Activated CD4-positive, alpha-beta T cell treated with anti-CD3 and anti-CD28 coated beads, Interleukin-2, amount 50 U/mL, for 24 hours (primary cell): Measurements from ENCODE around the gene GNAQ.
"Not testable (repeated sequence)": the region's sequence is repeated elsewhere in the genome, so short reads cannot be mapped to it uniquely, and the experiment has no call there.

Source experiments
- DNase-seq, 2 donors: peaks; one replicate each; pipeline ENCODE4 v3.0.0-alpha.2; 2020; ENCODE audit warnings: low read depth in 1 of 2, low spot score in 1 of 2

The GNAQ gene

GRCh38 chr9:77879437-77879943, 152.1 kb downstream of the GNAQ start:
- no peak for DNase-seq

- not testable (repeated sequence) for DNase-seq
Observed at GRCh38 chr9:77878793-77879192, 152.8 kb downstream of the GNAQ start.

GRCh38 chr9:77877976-77878375, 153.6 kb downstream of the GNAQ start:
- no peak for DNase-seq

GRCh38 chr9:77876590-77876989, 155.0 kb downstream of the GNAQ start:
- no peak for DNase-seq

GRCh38 chr9:77876091-77876490, 155.5 kb downstream of the GNAQ start:
- no peak for DNase-seq

- DNase-seq, result no peak
Observed at GRCh38 chr9:77872863-77873262, 158.7 kb downstream of the GNAQ start.

GRCh38 chr9:77872177-77872576, 159.4 kb downstream of the GNAQ start:
- DNase-seq, result no peak

- DNase-seq, result no peak
Observed at GRCh38 chr9:77871483-77871882, 160.1 kb downstream of the GNAQ start.

- DNase-seq, result no peak
Observed at GRCh38 chr9:77866878-77867277, 164.7 kb downstream of the GNAQ start.

GRCh38 chr9:77865385-77866047, 166.1 kb downstream of the GNAQ start:
- DNase-seq, result no peak

- no peak for DNase-seq
Observed at GRCh38 chr9:77864211-77864889, 167.3 kb downstream of the GNAQ start.

GRCh38 chr9:77863638-77864037, 168.0 kb downstream of the GNAQ start:
- not testable (repeated sequence) for DNase-seq

- DNase-seq, result not testable (repeated sequence)
Observed at GRCh38 chr9:77860953-77861352, 170.7 kb downstream of the GNAQ start.

- no peak for DNase-seq
Observed at GRCh38 chr9:77857513-77858259, 173.9 kb downstream of the GNAQ start.

- no peak for DNase-seq
Observed at GRCh38 chr9:77856615-77857014, 175.0 kb downstream of the GNAQ start.

- DNase-seq, result no peak
Observed at GRCh38 chr9:77854916-77855311, 176.7 kb downstream of the GNAQ start.

- no peak for DNase-seq
Observed at GRCh38 chr9:77854258-77854915, 177.2 kb downstream of the GNAQ start.

- no peak for DNase-seq
Observed at GRCh38 chr9:77853716-77854115, 177.9 kb downstream of the GNAQ start.

- DNase-seq, result no peak
Observed at GRCh38 chr9:77851882-77852595, 179.6 kb downstream of the GNAQ start.

GRCh38 chr9:77848897-77849296, 182.7 kb downstream of the GNAQ start:
- DNase-seq, result no peak

GRCh38 chr9:77848404-77848803, 183.2 kb downstream of the GNAQ start:
- no peak for DNase-seq
